Effector CD8-positive, alpha-beta T cell (primary cell): ENCODE results near the gene BTBD3.

ENCODE experiments used
- DNase-seq: peaks from one replicate; lab custom pipeline; 2025; lab: John Stamatoyannopoulos, UW
- total RNA-seq, 4 experiments: gene quantifications; one replicate each; lab custom pipeline; 2026; lab: John Stamatoyannopoulos, UW

The BTBD3 gene
- total RNA-seq = 0 to 2.7 (median 0.39) reads per million in 4 experiments

- no peak for DNase-seq
Measured at GRCh38 chr20:11917663-11918062, at the start of gene BTBD3. TSS of gene BTBD3 (plus strand) at chr20:11917893. CDS start at chr20:11918276, 383 bp downstream.

GRCh38 chr20:11869641-11870040 lies 48.1 kb upstream of the BTBD3 start:
- no peak for DNase-seq

GRCh38 chr20:11870411-11870810 lies 47.3 kb upstream of the BTBD3 start:
- no peak for DNase-seq

GRCh38 chr20:11876555-11876954 lies 41.1 kb upstream of the BTBD3 start:
- no peak for DNase-seq

GRCh38 chr20:11880680-11881079 lies 37.0 kb upstream of the BTBD3 start:
- no peak for DNase-seq

- DNase-seq = no peak
Measured at GRCh38 chr20:11881449-11881848, 36.2 kb upstream of the BTBD3 start.

- DNase-seq = no peak
Measured at GRCh38 chr20:11882651-11883050, 35.0 kb upstream of the BTBD3 start.

- DNase-seq = no peak
Measured at GRCh38 chr20:11888648-11889047, 29.0 kb upstream of the BTBD3 start.

GRCh38 chr20:11890331-11891076 lies 27.2 kb upstream of the BTBD3 start:
- no peak for DNase-seq

- DNase-seq = no peak
Measured at GRCh38 chr20:11891077-11891775, 26.5 kb upstream of the BTBD3 start.

GRCh38 chr20:11891776-11892545 lies 25.7 kb upstream of the BTBD3 start:
- DNase-seq = no peak

- no peak for DNase-seq
Measured at GRCh38 chr20:11894062-11894461, 23.6 kb upstream of the BTBD3 start.

- DNase-seq = no peak
Measured at GRCh38 chr20:11895861-11896387, 21.8 kb upstream of the BTBD3 start.

GRCh38 chr20:11901127-11901526 lies 16.6 kb upstream of the BTBD3 start:
- no peak for DNase-seq

GRCh38 chr20:11902285-11902697 lies 15.4 kb upstream of the BTBD3 start:
- DNase-seq = no peak

- DNase-seq = no peak
Measured at GRCh38 chr20:11905460-11906179, 12.1 kb upstream of the BTBD3 start.

- no peak for DNase-seq
Measured at GRCh38 chr20:11906626-11907480, 10.8 kb upstream of the BTBD3 start.

GRCh38 chr20:11907621-11908020 lies 10.1 kb upstream of the BTBD3 start:
- no peak for DNase-seq

- no peak for DNase-seq
Measured at GRCh38 chr20:11912013-11912658, 5.6 kb upstream of the BTBD3 start.
